ENCODE data around the gene MMP25. TPM values are rescaled to one million over a fixed set of nuclear protein-coding genes. Genes with fewer than 3 reads are reported as not detected.

Gene MMP25
- total RNA-seq, 1 donor = not detected

DNA sequence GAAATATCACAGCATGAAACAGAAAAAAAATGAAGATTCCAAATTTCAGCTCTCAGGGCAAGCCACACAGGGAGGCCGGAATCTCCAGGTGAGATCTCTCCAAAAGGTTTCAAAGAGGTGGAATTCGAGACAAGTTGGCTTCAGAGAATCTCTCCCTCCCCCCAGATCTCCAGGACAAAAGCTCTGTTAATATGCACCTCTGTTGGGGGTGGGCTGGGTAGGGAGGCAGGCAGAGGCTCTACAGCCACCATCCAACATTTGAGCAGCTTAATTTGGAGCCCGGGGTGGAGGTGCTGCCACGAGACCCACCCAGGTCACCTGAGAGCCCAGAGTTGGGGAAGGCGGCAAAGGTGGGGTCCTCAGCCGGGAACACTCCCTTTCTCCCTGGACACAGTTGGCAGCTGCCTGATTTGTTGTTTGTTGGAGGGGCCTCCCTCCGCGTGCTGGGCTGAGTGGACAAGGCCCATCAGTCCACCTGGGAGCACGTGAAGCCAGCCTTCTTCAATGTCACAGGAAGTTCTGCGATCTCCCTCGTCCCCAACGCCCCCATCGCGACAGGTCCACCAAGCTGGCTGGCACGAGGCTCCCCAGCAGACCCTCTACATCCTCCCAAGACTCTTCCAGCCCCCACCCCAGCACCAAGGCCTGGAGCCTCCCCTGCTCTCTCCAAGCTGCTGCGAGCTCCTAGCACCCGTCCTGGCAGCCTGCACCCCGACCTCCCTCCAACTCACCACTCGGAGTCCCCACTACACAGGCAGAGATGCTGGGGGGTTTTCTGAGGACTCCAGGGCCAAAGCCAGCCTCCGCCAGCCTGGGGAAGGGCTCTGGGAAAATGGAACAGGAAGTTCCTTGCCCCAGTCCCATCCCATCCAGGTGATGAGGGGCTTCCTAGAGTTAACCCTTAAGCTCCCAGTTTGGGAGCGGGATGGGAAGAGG is 52.4 kb downstream of the MMP25 start, which contains the start of gene ZSCAN10:
ZSCAN10 (minus strand) TSS at position 836 of the 936 bp plus-strand sequence. CDS start 6,357 bp downstream, outside the sequence.
- TF ChIP-seq, protein P1, sequence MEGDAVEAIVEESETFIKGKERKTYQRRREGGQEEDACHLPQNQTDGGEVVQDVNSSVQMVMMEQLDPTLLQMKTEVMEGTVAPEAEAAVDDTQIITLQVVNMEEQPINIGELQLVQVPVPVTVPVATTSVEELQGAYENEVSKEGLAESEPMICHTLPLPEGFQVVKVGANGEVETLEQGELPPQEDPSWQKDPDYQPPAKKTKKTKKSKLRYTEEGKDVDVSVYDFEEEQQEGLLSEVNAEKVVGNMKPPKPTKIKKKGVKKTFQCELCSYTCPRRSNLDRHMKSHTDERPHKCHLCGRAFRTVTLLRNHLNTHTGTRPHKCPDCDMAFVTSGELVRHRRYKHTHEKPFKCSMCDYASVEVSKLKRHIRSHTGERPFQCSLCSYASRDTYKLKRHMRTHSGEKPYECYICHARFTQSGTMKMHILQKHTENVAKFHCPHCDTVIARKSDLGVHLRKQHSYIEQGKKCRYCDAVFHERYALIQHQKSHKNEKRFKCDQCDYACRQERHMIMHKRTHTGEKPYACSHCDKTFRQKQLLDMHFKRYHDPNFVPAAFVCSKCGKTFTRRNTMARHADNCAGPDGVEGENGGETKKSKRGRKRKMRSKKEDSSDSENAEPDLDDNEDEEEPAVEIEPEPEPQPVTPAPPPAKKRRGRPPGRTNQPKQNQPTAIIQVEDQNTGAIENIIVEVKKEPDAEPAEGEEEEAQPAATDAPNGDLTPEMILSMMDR (IDR thresholded peaks at IDR 0.05; ENCODE audit: insufficient read depth, low read length) = no peak
- no peak for DNase-seq (ENCODE audit: low read depth)
- peak within 1 kb of the TSS; percentile 31 for H3K4me3 ChIP-seq (ENCODE audit: low read depth, low read length)

DNA sequence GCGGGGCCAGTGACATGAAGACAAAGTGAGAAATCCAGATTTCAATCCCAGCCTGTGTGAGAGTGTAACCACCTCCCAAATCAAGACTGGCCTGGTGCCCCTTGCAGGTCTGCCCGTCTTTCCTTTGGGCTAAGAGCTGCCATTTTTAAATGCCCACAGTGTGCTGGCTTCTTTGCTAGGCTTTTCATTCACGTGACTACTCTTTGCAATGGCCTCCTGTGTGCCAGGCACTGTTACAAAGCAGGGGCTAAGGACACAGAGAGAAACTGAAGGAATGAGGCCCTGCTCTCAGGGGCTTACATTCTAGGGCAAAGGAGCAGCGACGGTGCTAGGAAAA is 53.0 kb downstream of the MMP25 start:
- H3K4me3 ChIP-seq (ENCODE audit: low read depth, low read length) = no peak overlapping the region
- DNase-seq (ENCODE audit: low read depth) = no peak
- TF ChIP-seq, protein P1 (IDR thresholded peaks at IDR 0.05; ENCODE audit: insufficient read depth, low read length) = no peak

DNA sequence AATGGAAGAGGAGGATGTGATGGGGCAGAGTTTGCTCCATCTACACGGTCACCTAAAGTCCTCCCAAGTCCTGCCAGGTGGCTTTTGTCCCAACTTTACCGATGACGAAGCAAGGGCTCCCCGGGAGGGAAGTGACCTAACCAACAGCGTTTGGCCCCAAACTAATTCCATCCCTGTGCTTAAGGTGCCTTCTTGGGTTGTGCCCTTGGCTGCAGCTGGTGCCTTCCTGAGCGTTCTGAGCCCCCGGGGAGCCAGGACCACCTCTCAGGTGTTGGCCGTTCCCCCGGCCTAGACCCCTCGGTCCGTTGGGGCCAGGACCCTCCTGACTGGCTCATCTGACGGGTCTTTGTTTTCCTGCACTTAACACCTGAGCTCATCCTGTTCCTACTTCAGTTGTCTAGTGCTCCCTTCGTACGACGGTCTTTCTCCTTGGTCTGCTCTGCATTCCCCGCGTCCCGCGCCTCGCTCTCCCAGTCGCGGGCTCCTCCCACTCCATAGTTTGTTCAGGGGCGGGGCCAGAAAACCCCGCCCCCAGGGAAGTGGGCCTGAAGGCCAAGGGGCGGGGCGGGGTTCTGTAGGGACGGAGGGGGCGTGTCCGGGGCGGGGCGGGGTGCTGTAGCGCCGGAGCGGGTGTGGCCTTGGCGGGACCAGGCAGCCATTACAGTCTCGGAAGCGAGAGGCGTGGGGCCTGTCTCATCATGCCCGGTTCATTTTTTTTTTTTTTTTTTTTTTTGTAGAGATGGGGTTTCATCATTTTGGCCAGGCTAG is 53.6 kb downstream of the MMP25 start:
- peak overlapping the region; percentile 31 for H3K4me3 ChIP-seq (ENCODE audit: low read depth, low read length)
- TF ChIP-seq, protein P1 (IDR thresholded peaks at IDR 0.05; ENCODE audit: insufficient read depth, low read length) = no peak
- peak; percentile 74 for DNase-seq (ENCODE audit: low read depth)

DNA sequence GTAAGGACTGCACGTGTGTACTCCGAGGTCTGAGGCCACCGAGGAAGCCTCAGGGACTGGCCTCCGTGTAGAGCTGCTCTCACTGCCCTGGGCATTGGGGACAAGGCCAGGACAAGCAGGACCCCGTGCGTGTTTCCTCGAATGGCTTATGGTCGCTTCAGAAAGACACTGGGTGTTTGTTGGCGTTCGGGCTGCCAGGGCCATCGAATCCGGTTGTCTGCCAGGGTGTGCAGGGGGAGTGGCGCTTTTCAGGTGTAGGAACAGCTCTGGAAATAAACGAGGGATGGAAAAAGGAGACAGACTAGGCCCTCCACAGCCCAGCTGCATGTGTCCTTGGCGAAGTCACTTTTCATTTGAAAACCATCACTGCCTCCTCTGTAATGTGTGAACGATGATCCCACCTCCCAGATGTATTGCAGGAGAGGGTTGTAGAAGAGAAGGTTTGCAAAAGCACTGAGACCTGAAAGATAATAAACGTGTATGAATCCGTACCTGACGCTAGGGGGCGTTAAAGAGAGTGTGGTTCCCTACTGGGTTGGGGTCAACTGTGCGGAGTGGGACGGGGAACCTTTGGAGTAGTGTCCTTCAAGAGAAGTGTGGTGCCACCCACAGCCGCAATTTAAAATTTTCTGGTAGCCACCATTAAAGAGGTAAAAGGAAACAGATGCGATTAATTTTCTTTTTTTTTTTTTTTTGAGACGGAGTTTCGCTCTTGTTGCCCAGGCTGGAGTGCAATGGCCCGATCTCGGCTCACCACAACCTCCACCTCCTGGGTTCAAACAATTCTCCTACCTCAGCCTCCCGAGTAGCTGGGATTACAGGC is 54.9 kb downstream of the MMP25 start:
- no peak for DNase-seq (ENCODE audit: low read depth)
- no peak overlapping the region for H3K4me3 ChIP-seq (ENCODE audit: low read depth, low read length)
- TF ChIP-seq, protein P1 (IDR thresholded peaks at IDR 0.05; ENCODE audit: insufficient read depth, low read length) = peak; percentile 50

DNA sequence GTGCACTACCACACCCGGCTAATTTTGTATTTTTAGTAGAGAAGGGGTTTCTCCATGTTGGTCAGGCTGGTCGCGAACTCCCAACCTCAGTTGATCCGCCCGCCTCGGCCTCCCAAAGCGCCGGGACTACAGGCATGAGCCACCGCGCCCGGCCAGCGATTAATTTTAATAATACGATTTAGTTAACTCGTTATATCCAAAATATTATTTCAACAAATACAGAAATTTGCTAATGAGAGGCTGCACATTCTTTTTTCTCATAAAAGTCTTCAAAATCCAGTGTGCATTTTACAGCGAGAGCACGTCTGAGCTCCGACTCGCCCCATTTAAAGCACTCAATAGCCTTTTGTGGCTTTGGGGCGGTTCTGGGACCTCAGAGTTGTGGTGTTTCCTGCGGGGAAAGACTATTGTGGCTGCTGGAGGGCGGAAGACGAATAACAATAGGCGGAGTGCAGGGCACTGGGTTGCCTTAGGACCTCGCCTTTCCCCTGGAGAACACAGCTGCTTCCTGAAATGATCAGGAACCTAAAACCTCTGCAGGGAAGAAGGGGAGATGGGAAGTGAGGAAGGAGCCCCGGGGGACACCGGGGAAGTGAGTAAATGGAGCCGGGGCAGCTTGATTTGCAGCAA is 55.6 kb downstream of the MMP25 start:
- TF ChIP-seq, protein P1 (IDR thresholded peaks at IDR 0.05; ENCODE audit: insufficient read depth, low read length) = no peak
- H3K4me3 ChIP-seq (ENCODE audit: low read depth, low read length) = no peak overlapping the region
- no peak for DNase-seq (ENCODE audit: low read depth)
